ENCODE results near the gene SFT2D1.

- TF ChIP-seq POLR2A (IDR thresholded peaks at IDR 0.05) (no peak), CTCF (IDR thresholded peaks at IDR 0.05) (no peak)
Observed at GRCh38 chr6:166274739-166275370, 67.5 kb downstream of the SFT2D1 start.
